ENCODE results near the gene FSTL5.

- TF ChIP-seq CTCF (conservative IDR thresholded peaks at IDR 0.05) (no peak), EZH2 (IDR thresholded peaks at IDR 0.05; ENCODE audit: low read depth) (no peak)
Measured at GRCh38 chr4:162046135-162046534, 117.7 kb downstream of the FSTL5 start.
